Measurements from ENCODE around the gene DNAH6.

The DNAH6 gene

GRCh38 chr2:84847326-84848050 lies 331.2 kb downstream of the DNAH6 start:
- no peak for DNase-seq (ENCODE audit: low spot score)
- POLR2A ChIA-PET (ENCODE audit: low non-redundant PET), result no interaction called here
- CTCF ChIA-PET, result no interaction called here
- H3K27ac ChIP-seq, result no peak overlapping the region
- TF ChIP-seq CTCF (conservative IDR thresholded peaks at IDR 0.05; ENCODE audit: low read depth), result no peak

- DNase-seq (ENCODE audit: low spot score), result peak; percentile 40
- POLR2A ChIA-PET (ENCODE audit: low non-redundant PET), result no interaction called here
- CTCF ChIA-PET, result interaction anchor here (0.6 to 0.7 kb wide), 3 partner anchors 11 to 219 kb away, joined by 3 to 4 read pairs (median 4); no protein-coding TSS in a partner anchor
- H3K27ac ChIP-seq, result no peak overlapping the region
- TF ChIP-seq CTCF (conservative IDR thresholded peaks at IDR 0.05; ENCODE audit: low read depth), result no peak
Measured at GRCh38 chr2:84849271-84849952, 333.1 kb downstream of the DNAH6 start.

DNA sequence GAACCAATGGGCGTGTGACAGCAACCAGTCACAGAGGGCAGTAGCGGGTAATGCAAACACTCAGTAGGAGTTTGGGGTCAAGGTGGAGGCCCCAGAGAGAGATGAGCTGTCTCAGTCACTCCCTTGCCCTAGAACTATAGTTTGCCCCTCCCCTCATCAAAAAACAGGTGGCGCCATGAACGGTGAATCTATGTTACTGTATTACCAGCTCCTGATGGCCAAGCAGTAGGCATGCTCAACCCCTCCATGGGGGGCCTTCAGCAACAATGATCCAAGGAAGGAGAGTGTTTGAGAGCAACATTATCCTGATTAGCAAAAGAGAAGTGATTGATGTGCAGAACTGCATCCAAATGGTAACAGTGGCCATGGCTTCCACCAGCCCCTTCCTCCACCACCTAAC lies 334.2 kb downstream of the DNAH6 start:
- ChIA-PET CTCF (no interaction called here), POLR2A (ENCODE audit: low non-redundant PET) (no interaction called here)
- H3K27ac ChIP-seq, result no peak overlapping the region
- no peak for DNase-seq (ENCODE audit: low spot score)
- no peak for TF ChIP-seq CTCF (conservative IDR thresholded peaks at IDR 0.05; ENCODE audit: low read depth)

GRCh38 chr2:84851876-84852275 lies 335.6 kb downstream of the DNAH6 start:
- no peak overlapping the region for H3K27ac ChIP-seq
- ChIA-PET POLR2A (ENCODE audit: low non-redundant PET) (no interaction called here), CTCF (interaction anchor here (0.8 kb wide), 1 partner anchor 30 kb away, joined by 5 read pairs; no protein-coding TSS in a partner anchor)
- no peak for DNase-seq (ENCODE audit: low spot score)
- TF ChIP-seq CTCF (conservative IDR thresholded peaks at IDR 0.05; ENCODE audit: low read depth), result no peak

- DNase-seq (ENCODE audit: low spot score), result no peak
- no peak for TF ChIP-seq CTCF (conservative IDR thresholded peaks at IDR 0.05; ENCODE audit: low read depth)
- ChIA-PET POLR2A (ENCODE audit: low non-redundant PET) (no interaction called here), CTCF (no interaction called here)
- no peak overlapping the region for H3K27ac ChIP-seq
Measured at GRCh38 chr2:84854850-84855249, 338.6 kb downstream of the DNAH6 start.

- CTCF ChIA-PET, result no interaction called here
- no peak for TF ChIP-seq CTCF (conservative IDR thresholded peaks at IDR 0.05; ENCODE audit: low read depth)
- DNase-seq (ENCODE audit: low spot score), result no peak
- H3K27ac ChIP-seq, result no peak overlapping the region
- POLR2A ChIA-PET (ENCODE audit: low non-redundant PET), result no interaction called here
Measured at GRCh38 chr2:84855731-84856130, 339.4 kb downstream of the DNAH6 start.

All from RWPE1 (cell line).